GM23338 (cell line): ENCODE data around the gene SQSTM1. TPM values are rescaled to one million over a fixed set of nuclear protein-coding genes. Genes with fewer than 3 reads are reported as not detected.

Experiments
- ATAC-seq: fragments of 200-7000 bp; cut with Tn5 transposase; 3 replicates; pipeline ENCODE4 v1.9.1; 2020
- DNase-seq: peaks from one replicate; pipeline ENCODE4 v3.0.0-alpha.2; 2015; ENCODE audit warnings: low spot score
- H2AFZ ChIP-seq: fragments of 200-600 bp; sonication (generic); 2 replicates; pipeline ENCODE4 v1.8.0; 2016; ENCODE audit warnings: antibody characterized with exemption, mild to moderate bottlenecking, moderate library complexity
- H3F3A ChIP-seq: fragments of 200-600 bp; sonication (generic); replicated peaks from 2 replicates; pipeline ENCODE4 v1.8.0; 2017; ENCODE audit warnings: antibody characterized with exemption, mixed run types, low read depth
- H3K27ac ChIP-seq: fragments of 200-600 bp; sonication (generic); 2 replicates; pipeline ENCODE4 v1.6.1; 2016; ENCODE audit warnings: low read depth
- H3K27me3 ChIP-seq: fragments of 200-600 bp; sonication (generic); 2 replicates; pipeline ENCODE4 v1.8.0; 2016; ENCODE audit warnings: mild to moderate bottlenecking, mixed run types, moderate library complexity; ENCODE audit not compliant: insufficient read depth
- H3K36me3 ChIP-seq: fragments of 200-600 bp; sonication (generic); 2 replicates; pipeline ENCODE4 v1.8.0; 2016; ENCODE audit warnings: mild to moderate bottlenecking; ENCODE audit not compliant: insufficient read depth
- H3K4me1 ChIP-seq: fragments of 200-600 bp; sonication (generic); 2 replicates; pipeline ENCODE4 v1.8.0; 2016; ENCODE audit warnings: mild to moderate bottlenecking, moderate library complexity; ENCODE audit not compliant: insufficient read depth
- H3K4me2 ChIP-seq: fragments of 200-600 bp; sonication (generic); 2 replicates; pipeline ENCODE4 v1.7.1; 2017; ENCODE audit warnings: mixed run types
- H3K4me3 ChIP-seq: fragments of 200-600 bp; sonication (generic); 2 replicates; pipeline ENCODE4 v1.6.1; 2016; ENCODE audit warnings: mixed run types
- H3K79me2 ChIP-seq: fragments of 200-600 bp; sonication (generic); replicated peaks from 2 replicates; pipeline ENCODE4 v1.8.0; 2017; ENCODE audit warnings: mild to moderate bottlenecking; ENCODE audit not compliant: insufficient read depth
- H3K9me2 ChIP-seq: fragments of 200-600 bp; sonication (generic); 2 replicates; pipeline ENCODE4 v1.8.0; 2017; ENCODE audit not compliant: insufficient read depth
- H4K20me1 ChIP-seq: fragments of 200-600 bp; sonication (generic); replicated peaks from 2 replicates; pipeline ENCODE4 v1.8.0; 2017; ENCODE audit warnings: mild to moderate bottlenecking; ENCODE audit not compliant: insufficient read depth
- H3K27ac Mint-ChIP-seq: 2 replicates; pipeline ENCODE4 v1.8.0; 2020; ENCODE audit warnings: inconsistent platforms, mild to moderate bottlenecking, moderate library complexity, mixed read lengths
- H3K27me3 Mint-ChIP-seq: 3 replicates; pipeline ENCODE4 v1.8.0; 2022; ENCODE audit warnings: low read depth, mild to moderate bottlenecking, moderate library complexity, mixed read lengths, inconsistent platforms; ENCODE audit not compliant: insufficient read depth, poor library complexity
- H3K36me3 Mint-ChIP-seq: 3 replicates; pipeline ENCODE4 v1.8.0; 2021; ENCODE audit warnings: low read depth, mild to moderate bottlenecking, inconsistent platforms, moderate library complexity, mixed read lengths
- H3K4me1 Mint-ChIP-seq: 3 replicates; pipeline ENCODE4 v1.8.0; 2020; ENCODE audit warnings: mild to moderate bottlenecking, inconsistent platforms, mixed read lengths
- H3K4me3 Mint-ChIP-seq: 3 replicates; pipeline ENCODE4 v1.8.0; 2021; ENCODE audit warnings: moderate library complexity, mild to moderate bottlenecking, inconsistent platforms, mixed read lengths
- H3K9me3 Mint-ChIP-seq: 3 replicates; pipeline ENCODE4 v1.8.0; 2020; ENCODE audit warnings: moderate library complexity, mild to moderate bottlenecking, inconsistent platforms, mixed read lengths
- CREB1 ChIP-seq: fragments of 250-450 bp; sonication (Bioruptor Pico); IDR thresholded peaks from 2 replicates; pipeline ENCODE4 v1.5.0; 2020; ENCODE audit warnings: low read depth, mild to moderate bottlenecking, moderate library complexity
- CTCF ChIP-seq, 2 experiments: fragments of 200-600 bp in 1 of 2; sonication (generic) in 1 of 2; conservative IDR thresholded peaks; 2 replicates each; pipeline versions ENCODE4 v1.5.1 to v1.6.1; 2016 to 2017; ENCODE audit warnings: antibody characterized with exemption in 2 of 2, low read depth in 2 of 2, mild to moderate bottlenecking in 2 of 2, moderate library complexity in 1 of 2
- ETS1 ChIP-seq: IDR thresholded peaks from 2 replicates; pipeline ENCODE4 v1.6.1; 2016; ENCODE audit warnings: antibody characterized with exemption
- EZH2 ChIP-seq: fragments of 200-600 bp; sonication (generic); IDR thresholded peaks from one replicate; pipeline ENCODE4 v1.8.0; 2017; ENCODE audit warnings: antibody characterized with exemption, mild to moderate bottlenecking, low read depth; ENCODE audit not compliant: unreplicated experiment
- POLR2AphosphoS5 ChIP-seq: IDR thresholded peaks from 2 replicates; pipeline ENCODE4 v1.6.1; 2016; ENCODE audit warnings: antibody characterized with exemption, low read depth
- REST ChIP-seq: IDR thresholded peaks from one replicate; pipeline ENCODE4 v1.6.1; 2018; ENCODE audit warnings: antibody characterized with exemption; ENCODE audit not compliant: unreplicated experiment
- ZNF331 ChIP-seq: fragments of 250-450 bp; sonication (Bioruptor Pico); IDR thresholded peaks from 2 replicates; pipeline ENCODE4 v1.5.0; 2020; ENCODE audit warnings: low read depth, mild to moderate bottlenecking, moderate library complexity
- polyA plus RNA-seq: library from polyadenylated mRNA; unstranded; fragments of >200 nt; fragmentation: Nextera tagmentation; extraction: Ambion mirVana; gene quantifications from 2 replicates; pipeline ENCODE4 v1.2.1, GENCODE V29; 2016
- total RNA-seq: library from RNA; depleted of rRNA; stranded (reverse); fragments of >200 nt; shearing (Covaris generic); gene quantifications from 2 replicates; pipeline ENCODE4 v1.2.3, GENCODE V29; 2014

The SQSTM1 gene
- total and polyA plus RNA-seq, 2 experiments from 2014 or later = 58.0 to 92.6 TPM

- Mint-ChIP-seq H3K4me1 (peaks cover 34% of the 10 kb centered on the region), H3K27me3 (peaks cover 27% of the 10 kb centered on the region), H3K4me3 (no peak overlapping the region; the same call in 2 of the 3 replicates), H3K36me3 (peaks cover 37% of the 10 kb centered on the region), H3K27ac (no peak overlapping the region; the same call in 1 of the 2 replicates), H3K9me3 (no peaks in the 10 kb centered on the region)
- Histone ChIP-seq H3K79me2 (peaks cover 19% of the 10 kb centered on the region), H3K27me3 (no peaks in the 10 kb centered on the region), H3K4me2 (no peak overlapping the region; the same call in 1 of the 2 replicates), H2AFZ (no peak overlapping the region), H3K27ac (no peak overlapping the region), H4K20me1 (peaks cover 17% of the 10 kb centered on the region), H3F3A (peaks cover 9% of the 10 kb centered on the region), H3K4me1 (peaks cover 8% of the 10 kb centered on the region), H3K9me2 (no peaks in the 10 kb centered on the region), H3K36me3 (no peaks in the 10 kb centered on the region; the same call in 1 of the 2 replicates), H3K4me3 (no peak overlapping the region)
- ATAC-seq (peak; percentile 47), DNase-seq (peak; percentile 92)
- TF ChIP-seq CTCF (conservative IDR thresholded peaks at IDR 0.05; ENCODE audit: low read depth in 2 of 2) = peak; percentile 65 to 88
- no peak for TF ChIP-seq REST
- 0 out of 2 replicates have a peak, but pooled peaks have one; percentile 32 for TF ChIP-seq CREB1 (CRISPR knock-in tag)
These were observed 19.1 kb upstream of the SQSTM1 start for GRCh38 chr5:179801304-179802206.

- H3K9me3 Mint-ChIP-seq = no peaks in the 10 kb centered on the region
- H4K20me1 ChIP-seq = peaks cover 17% of the 10 kb centered on the region
These were observed 18.4 kb upstream of the SQSTM1 start for GRCh38 chr5:179802207-179802883.

More at GRCh38 chr5:179802207-179802883, 18.4 kb upstream of the SQSTM1 start:
- H3K4me3 ChIP-seq = no peak overlapping the region
- no peaks in the 10 kb centered on the region; the same call in 1 of the 2 replicates for H3K36me3 ChIP-seq
- H3K27ac ChIP-seq = no peak overlapping the region
- H3F3A ChIP-seq = peaks cover under 1% of the 10 kb centered on the region; the same call in 1 of the 2 replicates
- no peak overlapping the region; the same call in 2 of the 3 replicates for H3K4me3 Mint-ChIP-seq
- DNase-seq (no peak), ATAC-seq (no peak)
- H3K27me3 Mint-ChIP-seq = peaks cover 24% of the 10 kb centered on the region
- TF ChIP-seq CREB1 (CRISPR knock-in tag) (no peak), POLR2AphosphoS5 (no peak), EZH2 (no peak), ZNF331 (CRISPR knock-in tag) (no peak), ETS1 (no peak)
- H3K36me3 Mint-ChIP-seq = peaks cover 29% of the 10 kb centered on the region
- peaks cover 30% of the 10 kb centered on the region for H3K4me1 Mint-ChIP-seq
- peaks cover 8% of the 10 kb centered on the region for H3K4me1 ChIP-seq
- H3K4me2 ChIP-seq = peak overlapping the region; percentile 20; the same call in 1 of the 2 replicates
- H2AFZ ChIP-seq = no peak overlapping the region
- H3K27me3 ChIP-seq = no peaks in the 10 kb centered on the region
- no peaks in the 10 kb centered on the region for H3K9me2 ChIP-seq
- no peak overlapping the region; the same call in 1 of the 2 replicates for H3K27ac Mint-ChIP-seq
- peaks cover 19% of the 10 kb centered on the region for H3K79me2 ChIP-seq
